ENCODE results near the gene LIPC.

- TF ChIP-seq GATA3 (IDR thresholded peaks at IDR 0.05; ENCODE audit: low read depth, low read length) (no peak), GATA2 (IDR thresholded peaks at IDR 0.05; ENCODE audit: low read depth, low read length) (no peak)
Measured at GRCh38 chr15:58555162-58556027, 123.6 kb downstream of the LIPC start.
